CD4-positive, alpha-beta T cell treated with Interleukin-21 for 1 hour (primary cell): ENCODE results near the gene SUSD1.
A peak's percentile ranks its signal among the peaks of the same experiment; 100 is the strongest.

Experiments
- DNase-seq: peaks from one replicate; pipeline ENCODE4 v3.0.0-alpha.2; 2020

SUSD1 gene

DNA sequence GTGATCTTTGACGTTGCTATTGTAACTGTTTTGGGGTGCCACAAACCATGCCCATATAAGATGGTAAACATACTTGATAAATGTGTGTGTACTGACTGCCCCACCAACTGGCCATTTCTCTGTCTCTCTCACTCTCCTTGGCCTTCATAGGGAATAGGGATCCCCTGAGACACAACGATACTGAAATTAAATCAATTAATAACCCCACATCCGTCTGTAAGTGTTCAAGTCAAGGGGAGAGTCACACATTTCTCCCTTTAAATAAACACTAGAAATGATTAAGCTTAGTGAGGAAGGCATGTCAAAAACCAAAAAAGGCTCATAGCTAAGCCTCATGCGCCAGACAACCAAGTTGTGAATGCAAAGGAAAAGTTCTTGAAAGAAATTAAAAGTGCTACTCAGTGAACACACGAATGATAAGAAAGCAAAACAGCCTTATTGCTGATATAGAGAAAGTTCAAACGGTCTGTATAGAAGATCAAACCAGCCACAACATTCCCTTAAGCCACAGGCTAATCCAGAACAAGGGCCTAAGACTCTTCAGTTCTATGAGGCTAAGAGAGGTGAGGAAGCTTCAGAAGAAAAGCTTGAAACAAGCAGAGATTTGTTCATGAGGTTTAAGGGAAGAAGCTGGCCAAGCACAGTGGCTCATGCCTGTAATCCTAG lies 167.4 kb downstream of the SUSD1 start:
- DNase-seq, result no peak

DNA sequence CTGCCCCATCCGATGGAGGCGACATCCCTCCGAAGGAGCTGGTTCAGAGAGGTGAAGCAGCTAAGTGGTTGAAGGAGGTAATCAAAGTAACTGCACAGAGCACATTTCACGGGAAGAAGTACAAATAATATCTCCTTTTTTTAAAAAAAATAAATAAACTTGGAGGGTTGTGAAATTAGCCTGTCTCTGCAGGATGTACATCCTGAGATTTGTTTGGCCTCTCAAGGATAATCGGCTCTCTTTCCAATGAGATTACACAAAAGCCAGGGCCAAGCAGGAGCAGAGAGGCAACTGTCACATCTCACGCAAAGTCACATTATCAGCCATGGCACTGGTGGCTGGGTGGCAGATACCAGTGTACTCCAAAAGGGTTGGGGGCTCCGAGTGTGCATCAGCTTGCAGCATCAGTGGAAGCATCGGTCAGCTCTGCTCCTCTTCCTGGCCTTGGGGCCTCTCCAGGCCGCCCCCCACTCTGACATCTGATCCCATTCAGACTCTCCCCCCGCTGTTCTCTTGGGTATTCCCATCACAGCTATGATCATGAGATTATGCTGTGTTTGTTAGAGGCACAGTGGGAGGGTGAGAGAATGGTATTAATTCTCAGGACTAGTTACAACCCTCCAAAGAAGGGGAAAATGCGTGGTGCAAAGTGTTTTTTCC lies 168.6 kb downstream of the SUSD1 start:
- no peak for DNase-seq

DNA sequence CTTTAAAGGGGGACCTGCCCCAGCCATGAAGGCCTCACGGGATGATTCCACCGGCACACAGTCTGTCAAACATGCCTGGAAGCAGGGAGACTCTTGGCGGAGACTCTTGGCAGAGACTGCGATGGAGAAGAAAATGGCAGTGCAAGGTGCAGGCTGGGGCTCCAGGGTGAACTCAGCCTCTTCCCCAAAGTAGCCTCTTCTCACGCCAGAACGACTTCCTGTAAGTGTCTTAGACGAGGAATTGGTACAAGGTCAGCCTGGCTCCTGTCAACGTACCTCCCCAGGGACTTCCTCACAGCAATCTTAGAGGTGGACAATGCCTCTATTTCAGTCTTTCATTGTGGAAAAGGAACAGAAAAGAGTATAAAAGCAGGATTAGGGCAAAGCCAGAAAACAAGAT lies 169.2 kb downstream of the SUSD1 start:
- no peak for DNase-seq

DNA sequence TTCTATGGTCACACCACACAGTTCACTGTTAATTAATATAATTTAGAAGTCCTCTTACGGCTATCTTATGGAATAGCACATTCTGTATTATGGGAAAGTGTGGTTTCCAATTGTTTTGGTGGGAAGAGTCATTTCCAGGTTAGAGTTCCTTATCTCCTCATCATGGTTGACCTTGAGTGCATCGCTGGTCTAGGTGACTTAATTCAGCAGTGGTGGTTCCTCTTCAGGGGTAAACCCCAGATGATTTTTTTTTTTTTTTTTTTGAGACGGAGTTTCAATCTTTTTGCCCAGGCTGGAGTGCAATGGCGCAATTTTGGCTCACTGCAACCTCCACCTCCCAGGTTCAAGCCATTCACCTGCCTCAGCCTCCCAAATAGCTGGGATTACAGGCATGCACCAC lies 171.6 kb downstream of the SUSD1 start:
- no peak for DNase-seq

DNA sequence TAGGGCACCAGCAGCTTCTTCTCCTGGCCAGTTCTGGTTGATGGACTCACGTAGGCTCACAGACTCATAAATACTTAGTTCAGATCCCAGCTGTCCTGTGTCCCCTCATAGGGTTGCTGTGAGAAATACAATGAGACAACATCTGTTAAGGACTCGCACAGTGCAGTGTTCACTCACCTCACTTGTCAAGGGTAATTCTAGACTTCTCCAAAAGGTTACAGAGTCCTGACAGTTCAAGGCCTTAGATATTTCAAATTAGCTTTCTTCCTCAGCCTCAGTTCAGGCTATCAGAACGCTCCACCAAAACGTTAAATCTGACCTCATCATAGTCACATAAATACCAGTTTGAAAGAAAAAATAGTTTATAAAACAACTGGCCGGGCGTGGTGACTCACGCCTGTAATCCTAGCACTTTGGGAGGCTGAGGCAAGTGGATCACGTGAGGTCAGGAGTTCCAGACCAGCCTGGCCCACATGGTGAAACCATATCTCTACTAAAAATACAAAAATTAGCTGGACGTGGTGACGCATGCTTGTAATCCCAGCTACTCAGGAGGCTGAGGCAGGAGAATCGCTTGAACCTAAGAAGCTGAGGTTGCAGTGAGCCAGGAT lies 172.1 kb downstream of the SUSD1 start:
- no peak for DNase-seq

- DNase-seq, result peak; percentile 36
Measured at GRCh38 chr9:112002131-112002846, 172.8 kb downstream of the SUSD1 start.

- no peak for DNase-seq
Measured at GRCh38 chr9:112000743-112001142, 174.4 kb downstream of the SUSD1 start.

DNA sequence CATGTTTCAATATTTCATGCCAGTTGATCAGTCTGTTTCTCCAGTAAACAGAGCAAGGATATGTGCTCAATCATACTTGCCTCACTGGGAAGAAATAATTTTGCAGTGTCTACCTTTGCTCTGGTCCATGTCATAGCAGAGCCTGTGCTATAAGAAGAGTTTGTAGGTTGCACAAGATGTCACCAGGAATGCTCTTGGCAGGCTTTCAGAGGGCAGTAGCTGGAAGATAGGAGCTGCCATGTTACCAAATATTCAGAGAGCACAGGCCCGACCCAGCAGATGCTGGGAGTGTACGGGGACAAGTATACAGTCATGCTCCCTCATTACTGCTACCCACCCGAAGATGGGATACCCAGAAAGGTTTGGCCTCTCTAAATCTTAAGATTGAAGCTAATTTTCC lies 175.8 kb downstream of the SUSD1 start:
- no peak for DNase-seq

DNA sequence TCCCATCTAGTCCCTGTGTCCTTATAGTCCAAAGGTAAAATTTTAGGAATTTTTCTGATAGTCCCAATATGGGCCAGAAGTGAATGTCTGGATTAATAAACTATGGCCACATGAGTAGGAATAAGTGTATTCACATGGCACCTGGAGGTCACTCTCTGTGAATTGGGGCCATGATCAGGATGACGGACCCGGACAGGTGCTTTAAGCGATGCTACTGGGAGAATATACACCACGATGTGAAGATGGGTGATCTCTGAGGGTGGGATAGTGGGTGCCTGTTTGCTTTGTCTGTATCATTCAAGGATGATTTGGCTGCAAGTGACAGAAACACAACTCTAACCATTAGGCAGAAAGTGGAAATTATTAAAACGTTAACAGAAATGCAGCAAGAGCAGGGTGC lies 177.3 kb downstream of the SUSD1 start:
- no peak for DNase-seq

DNA sequence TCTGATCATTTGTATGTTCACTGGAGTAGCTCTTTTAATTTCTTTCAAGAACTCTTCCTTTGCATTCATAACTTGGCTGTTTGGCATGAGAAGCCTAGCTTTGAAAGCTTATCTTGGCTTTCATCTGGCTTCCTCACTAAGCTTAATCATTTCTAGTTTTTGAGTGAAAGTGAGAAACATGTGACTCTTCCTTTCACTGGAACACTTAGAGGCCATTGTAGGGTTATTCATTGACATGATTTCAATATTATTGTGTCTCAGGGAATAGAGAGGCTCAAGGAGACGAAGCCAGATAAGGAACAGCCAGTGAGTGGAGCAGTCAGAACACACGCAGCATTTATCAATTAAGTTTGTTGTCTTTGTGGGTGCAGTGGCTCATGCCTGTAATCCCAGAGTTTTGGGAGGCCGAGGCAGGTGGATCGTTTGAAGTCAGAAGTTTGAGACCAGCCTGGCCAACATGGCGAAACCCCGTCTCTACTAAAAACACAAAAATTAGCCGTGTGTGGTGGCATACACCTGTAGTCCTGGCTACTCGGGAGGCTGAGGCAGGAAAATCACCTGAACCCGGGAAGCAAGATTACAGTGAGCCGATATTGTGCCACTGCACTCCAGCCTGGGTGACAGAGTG lies 180.2 kb downstream of the SUSD1 start:
- no peak for DNase-seq

DNA sequence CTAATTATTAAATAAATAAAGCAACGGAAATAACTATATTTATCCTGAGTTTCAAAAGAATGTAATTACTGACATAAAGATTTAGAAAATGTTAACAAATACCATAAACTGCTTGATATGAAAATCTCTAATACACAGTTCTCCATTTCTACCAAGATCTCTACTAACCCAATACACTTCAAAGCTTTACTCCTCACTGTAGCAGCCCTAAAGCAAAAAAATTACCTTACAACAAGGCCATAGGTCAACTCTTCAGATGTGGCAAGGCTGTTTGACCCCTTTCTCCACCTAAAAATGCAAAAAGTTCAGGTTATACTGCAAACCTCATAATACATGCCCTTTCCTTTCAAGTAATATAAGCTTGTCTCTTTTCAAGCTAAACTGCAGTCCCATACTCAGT lies 181.8 kb downstream of the SUSD1 start:
- no peak for DNase-seq

DNA sequence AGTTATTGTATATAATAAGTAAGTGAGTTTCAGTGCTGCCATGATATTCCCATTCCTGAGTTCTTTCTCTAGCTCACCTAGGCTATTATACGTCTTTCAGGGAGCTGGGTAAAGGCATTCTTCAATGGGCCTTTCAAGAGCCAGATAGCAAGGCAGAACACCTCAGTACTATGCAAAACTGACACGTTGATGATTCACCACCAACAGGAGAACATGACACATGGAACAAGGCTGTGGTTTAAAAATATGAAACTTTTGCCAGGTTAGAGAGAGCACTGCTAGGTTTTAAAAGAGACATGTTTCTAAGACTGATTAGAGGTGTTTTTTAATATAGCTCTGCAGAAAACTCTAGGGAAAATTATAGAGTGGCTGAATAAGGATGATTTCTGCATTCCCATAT lies 182.6 kb downstream of the SUSD1 start:
- DNase-seq, result no peak

DNA sequence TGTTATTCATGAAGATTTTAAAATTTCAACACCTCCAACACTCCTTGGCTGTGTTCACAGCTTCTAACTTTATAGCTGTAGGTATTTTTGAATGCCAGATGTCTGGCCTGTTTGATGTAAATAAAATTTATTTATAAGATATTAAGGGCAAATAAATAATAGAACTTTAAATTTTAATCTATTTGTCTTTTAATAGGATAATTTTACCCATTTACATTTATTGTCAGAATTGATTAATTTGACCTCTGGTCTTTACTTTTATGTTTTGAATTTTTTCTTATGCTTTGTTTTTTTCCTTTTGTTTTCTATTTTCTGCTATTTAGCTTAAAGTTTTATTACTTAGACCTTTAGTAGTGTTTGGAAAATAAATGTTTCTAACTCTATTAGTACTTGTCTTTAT lies 183.9 kb downstream of the SUSD1 start:
- DNase-seq, result no peak
